CD4-positive, alpha-beta T cell treated with Interferon alpha-2 for 1 hour (primary cell): Measurements from ENCODE around the gene FAM47B.

Experiments used
- DNase-seq, 2 donors: peaks; one replicate each; pipeline ENCODE4 v3.0.0-alpha.2; 2020 to 2022

FAM47B gene

GRCh38 chrX:34942496-34942895, at the start of gene FAM47B:
Gene FAM47B (plus strand): TSS chrX:34942796. CDS start chrX:34942832, 36 bp downstream.
- no peak for DNase-seq

- DNase-seq: no peak
These were observed 48.9 kb upstream of the FAM47B start for GRCh38 chrX:34893741-34894140.

- DNase-seq: no peak
These were observed 41.9 kb upstream of the FAM47B start for GRCh38 chrX:34900691-34901090.

- no peak for DNase-seq
These were observed 40.8 kb upstream of the FAM47B start for GRCh38 chrX:34901761-34902160.

- DNase-seq: no peak
These were observed 39.3 kb upstream of the FAM47B start for GRCh38 chrX:34903316-34903715.

- no peak for DNase-seq
These were observed 33.4 kb upstream of the FAM47B start for GRCh38 chrX:34909151-34909550.

GRCh38 chrX:34915463-34916225, 27.0 kb upstream of the FAM47B start:
- no peak for DNase-seq

- no peak for DNase-seq
These were observed 25.4 kb upstream of the FAM47B start for GRCh38 chrX:34917146-34917545.

- no peak for DNase-seq
These were observed 24.4 kb upstream of the FAM47B start for GRCh38 chrX:34918091-34918736.

GRCh38 chrX:34918856-34919255, 23.7 kb upstream of the FAM47B start:
- DNase-seq: no peak

GRCh38 chrX:34927866-34928265, 14.7 kb upstream of the FAM47B start:
- no peak for DNase-seq

- no peak for DNase-seq
These were observed 639 bp downstream of the FAM47B start for GRCh38 chrX:34943235-34943634.

- no peak for DNase-seq
These were observed 14.3 kb downstream of the FAM47B start for GRCh38 chrX:34956916-34957315.

GRCh38 chrX:34961662-34962061, 19.1 kb downstream of the FAM47B start:
- no peak for DNase-seq

GRCh38 chrX:34972206-34972605, 29.6 kb downstream of the FAM47B start:
- DNase-seq: no peak

GRCh38 chrX:34978171-34978570, 35.6 kb downstream of the FAM47B start:
- DNase-seq: no peak

- DNase-seq: no peak
These were observed 45.0 kb downstream of the FAM47B start for GRCh38 chrX:34987646-34988045.
